Measurements from ENCODE around the gene LRRC56. TPM values are rescaled to one million over a fixed set of nuclear protein-coding genes. Genes with fewer than 3 reads are reported as not detected.

The LRRC56 gene
- total and polyA plus RNA-seq, 2 experiments from 2014 or later = 0.73 to 0.87 TPM

- TF ChIP-seq, protein P1, sequence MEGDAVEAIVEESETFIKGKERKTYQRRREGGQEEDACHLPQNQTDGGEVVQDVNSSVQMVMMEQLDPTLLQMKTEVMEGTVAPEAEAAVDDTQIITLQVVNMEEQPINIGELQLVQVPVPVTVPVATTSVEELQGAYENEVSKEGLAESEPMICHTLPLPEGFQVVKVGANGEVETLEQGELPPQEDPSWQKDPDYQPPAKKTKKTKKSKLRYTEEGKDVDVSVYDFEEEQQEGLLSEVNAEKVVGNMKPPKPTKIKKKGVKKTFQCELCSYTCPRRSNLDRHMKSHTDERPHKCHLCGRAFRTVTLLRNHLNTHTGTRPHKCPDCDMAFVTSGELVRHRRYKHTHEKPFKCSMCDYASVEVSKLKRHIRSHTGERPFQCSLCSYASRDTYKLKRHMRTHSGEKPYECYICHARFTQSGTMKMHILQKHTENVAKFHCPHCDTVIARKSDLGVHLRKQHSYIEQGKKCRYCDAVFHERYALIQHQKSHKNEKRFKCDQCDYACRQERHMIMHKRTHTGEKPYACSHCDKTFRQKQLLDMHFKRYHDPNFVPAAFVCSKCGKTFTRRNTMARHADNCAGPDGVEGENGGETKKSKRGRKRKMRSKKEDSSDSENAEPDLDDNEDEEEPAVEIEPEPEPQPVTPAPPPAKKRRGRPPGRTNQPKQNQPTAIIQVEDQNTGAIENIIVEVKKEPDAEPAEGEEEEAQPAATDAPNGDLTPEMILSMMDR (conservative IDR thresholded peaks at IDR 0.05; ENCODE audit: low read depth in 2 of 2) = no peak
- TF ChIP-seq EZH2phosphoT487 (IDR thresholded peaks at IDR 0.05; ENCODE audit: unreplicated experiment) = no peak
- no peak for TF ChIP-seq POLR2AphosphoS5 (IDR thresholded peaks at IDR 0.05; ENCODE audit: low read depth)
- TF ChIP-seq ETS1 (IDR thresholded peaks at IDR 0.05) = no peak
- no peak for TF ChIP-seq ZNF114 (CRISPR knock-in tag; IDR thresholded peaks at IDR 0.05)
- TF ChIP-seq JUNB (IDR thresholded peaks at IDR 0.05; ENCODE audit: unreplicated experiment) = no peak
- no peak for TF ChIP-seq ZNF331 (CRISPR knock-in tag; IDR thresholded peaks at IDR 0.05; ENCODE audit: low read depth)
- TF ChIP-seq REST (IDR thresholded peaks at IDR 0.05; ENCODE audit: unreplicated experiment) = no peak
- TF ChIP-seq STAT1 (IDR thresholded peaks at IDR 0.05; ENCODE audit: unreplicated experiment) = no peak
- TF ChIP-seq EZH2 (IDR thresholded peaks at IDR 0.05; ENCODE audit: low read depth, unreplicated experiment) = no peak
These were observed 22.7 kb upstream of the LRRC56 start (continued) for GRCh38 chr11:514606-515005.

DNA sequence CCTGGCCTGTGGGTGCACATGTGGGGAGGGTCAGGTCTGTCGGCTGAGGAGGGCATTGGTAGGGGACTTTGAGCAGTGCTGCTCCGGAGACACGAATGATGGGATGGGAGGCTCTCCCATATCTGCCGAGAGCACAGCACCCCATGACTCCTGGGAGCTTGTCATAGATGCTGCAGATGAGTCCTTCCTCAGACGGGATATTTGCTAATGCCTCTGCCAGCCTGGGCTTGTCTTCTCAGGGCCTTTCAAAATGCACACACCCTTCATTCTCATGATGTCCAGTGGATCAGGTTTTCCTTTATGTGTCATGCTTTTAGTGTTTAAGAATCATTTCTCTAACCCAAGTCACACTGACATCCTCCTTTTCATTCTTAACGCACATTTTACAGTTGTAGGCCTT, 22.2 kb upstream of the LRRC56 start:
- ATAC-seq (no peak), DNase-seq (ENCODE audit: low spot score) (no peak)
- Mint-ChIP-seq H3K27me3 (ENCODE audit: insufficient read depth, low read depth, poor library complexity) (peaks cover 6% of the 10 kb centered on the region), H3K4me3 (no peak overlapping the region), H3K27ac (no peak overlapping the region), H3K4me1 (no peaks in the 10 kb centered on the region), H3K36me3 (ENCODE audit: low read depth) (peaks cover 43% of the 10 kb centered on the region), H3K9me3 (peaks cover 29% of the 10 kb centered on the region)
- Histone ChIP-seq H3K27me3 (ENCODE audit: insufficient read depth) (no peaks in the 10 kb centered on the region), H4K20me1 (replicated peaks; ENCODE audit: insufficient read depth) (no peaks in the 10 kb centered on the region), H3F3A (replicated peaks; ENCODE audit: low read depth) (peaks cover 8% of the 10 kb centered on the region; the same call in 1 of the 2 replicates), H3K4me3 (no peak overlapping the region), H3K27ac (ENCODE audit: low read depth) (no peak overlapping the region), H3K36me3 (ENCODE audit: insufficient read depth) (no peaks in the 10 kb centered on the region), H3K4me1 (ENCODE audit: insufficient read depth) (no peaks in the 10 kb centered on the region), H3K9me2 (ENCODE audit: insufficient read depth) (no peaks in the 10 kb centered on the region), H3K79me2 (replicated peaks; ENCODE audit: insufficient read depth) (no peaks in the 10 kb centered on the region), H3K4me2 (no peak overlapping the region), H2AFZ (no peak overlapping the region)
- TF ChIP-seq ZNF331 (CRISPR knock-in tag; IDR thresholded peaks at IDR 0.05; ENCODE audit: low read depth) = no peak
- TF ChIP-seq EZH2phosphoT487 (IDR thresholded peaks at IDR 0.05; ENCODE audit: unreplicated experiment) = no peak
- TF ChIP-seq EZH2 (IDR thresholded peaks at IDR 0.05; ENCODE audit: low read depth, unreplicated experiment) = no peak
- TF ChIP-seq, protein P1 (conservative IDR thresholded peaks at IDR 0.05; ENCODE audit: low read depth in 2 of 2) = no peak
- no peak for TF ChIP-seq ZNF114 (CRISPR knock-in tag; IDR thresholded peaks at IDR 0.05)
- TF ChIP-seq STAT1 (IDR thresholded peaks at IDR 0.05; ENCODE audit: unreplicated experiment) = no peak
- TF ChIP-seq CREB1 (CRISPR knock-in tag; IDR thresholded peaks at IDR 0.05; ENCODE audit: low read depth) = no peak
- no peak for TF ChIP-seq POLR2AphosphoS5 (IDR thresholded peaks at IDR 0.05; ENCODE audit: low read depth)
- TF ChIP-seq ETS1 (IDR thresholded peaks at IDR 0.05) = no peak
- TF ChIP-seq NANOG (IDR thresholded peaks at IDR 0.05; ENCODE audit: borderline replicate concordance) = no peak
- TF ChIP-seq REST (IDR thresholded peaks at IDR 0.05; ENCODE audit: unreplicated experiment) = no peak

Measured in GM23338 (cell line).